Measurements from ENCODE around the gene ADARB2. TPM values are rescaled to one million over a fixed set of nuclear protein-coding genes. Genes with fewer than 3 reads are reported as not detected.

Gene ADARB2
- total and polyA plus RNA-seq, 2 experiments from 2014 or later, result 1.6 to 3.1 TPM

- no peaks in the 10 kb centered on the region for H3K27me3 ChIP-seq
- H3K36me3 ChIP-seq, result no peaks in the 10 kb centered on the region
- H3K4me1 ChIP-seq (ENCODE audit: low read depth), result peaks cover 4% of the 10 kb centered on the region
- no peak overlapping the region for H3K27ac ChIP-seq
- no peak overlapping the region for H3K4me3 ChIP-seq
- no peaks in the 10 kb centered on the region for H3K9me3 ChIP-seq (ENCODE audit: low read depth)
- DNase-seq (ENCODE audit: low read depth in 1 of 2, low spot score in 1 of 2), result no peak
- TF ChIP-seq, protein P1, sequence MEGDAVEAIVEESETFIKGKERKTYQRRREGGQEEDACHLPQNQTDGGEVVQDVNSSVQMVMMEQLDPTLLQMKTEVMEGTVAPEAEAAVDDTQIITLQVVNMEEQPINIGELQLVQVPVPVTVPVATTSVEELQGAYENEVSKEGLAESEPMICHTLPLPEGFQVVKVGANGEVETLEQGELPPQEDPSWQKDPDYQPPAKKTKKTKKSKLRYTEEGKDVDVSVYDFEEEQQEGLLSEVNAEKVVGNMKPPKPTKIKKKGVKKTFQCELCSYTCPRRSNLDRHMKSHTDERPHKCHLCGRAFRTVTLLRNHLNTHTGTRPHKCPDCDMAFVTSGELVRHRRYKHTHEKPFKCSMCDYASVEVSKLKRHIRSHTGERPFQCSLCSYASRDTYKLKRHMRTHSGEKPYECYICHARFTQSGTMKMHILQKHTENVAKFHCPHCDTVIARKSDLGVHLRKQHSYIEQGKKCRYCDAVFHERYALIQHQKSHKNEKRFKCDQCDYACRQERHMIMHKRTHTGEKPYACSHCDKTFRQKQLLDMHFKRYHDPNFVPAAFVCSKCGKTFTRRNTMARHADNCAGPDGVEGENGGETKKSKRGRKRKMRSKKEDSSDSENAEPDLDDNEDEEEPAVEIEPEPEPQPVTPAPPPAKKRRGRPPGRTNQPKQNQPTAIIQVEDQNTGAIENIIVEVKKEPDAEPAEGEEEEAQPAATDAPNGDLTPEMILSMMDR (IDR thresholded peaks at IDR 0.05; ENCODE audit: low read depth, low read length), result no peak
Measured at GRCh38 chr10:1361411-1362105, 375.8 kb downstream of the ADARB2 start.

GRCh38 chr10:1360558-1361164 lies 376.7 kb downstream of the ADARB2 start:
- Histone ChIP-seq H3K36me3 (no peaks in the 10 kb centered on the region), H3K9me3 (ENCODE audit: low read depth) (no peaks in the 10 kb centered on the region), H3K4me3 (no peak overlapping the region), H3K4me1 (ENCODE audit: low read depth) (peaks cover 4% of the 10 kb centered on the region), H3K27me3 (no peaks in the 10 kb centered on the region), H3K27ac (no peak overlapping the region)
- TF ChIP-seq, protein P1 (IDR thresholded peaks at IDR 0.05; ENCODE audit: low read depth, low read length), result no peak
- DNase-seq (ENCODE audit: low read depth in 1 of 2, low spot score in 1 of 2), result peak in 1 of 2 donors; percentile 17

- no peak for DNase-seq (ENCODE audit: low read depth in 1 of 2, low spot score in 1 of 2)
- H3K4me1 ChIP-seq (ENCODE audit: low read depth), result peaks cover 4% of the 10 kb centered on the region
- TF ChIP-seq, protein P1 (IDR thresholded peaks at IDR 0.05; ENCODE audit: low read depth, low read length), result no peak
Measured at GRCh38 chr10:1360011-1360557, 377.2 kb downstream of the ADARB2 start.

DNA sequence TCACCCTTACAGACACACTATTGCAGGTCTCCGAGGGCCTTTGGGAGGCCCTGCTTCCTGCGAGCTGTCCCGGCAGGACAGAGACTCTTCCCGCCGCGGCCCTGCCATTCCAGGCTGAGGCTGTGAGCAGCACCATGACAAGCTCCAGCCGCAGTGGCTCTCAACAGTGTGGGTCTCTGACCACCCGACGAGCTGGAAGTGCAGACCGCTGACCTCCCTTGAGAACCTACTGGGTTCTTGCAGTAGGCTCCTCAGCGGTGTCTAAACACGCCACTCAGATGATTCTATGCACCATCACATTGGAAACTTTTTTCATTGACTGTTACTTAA lies 377.7 kb downstream of the ADARB2 start:
- TF ChIP-seq, protein P1 (IDR thresholded peaks at IDR 0.05; ENCODE audit: low read depth, low read length), result no peak

More at GRCh38 chr10:1360011-1360557, 377.2 kb downstream of the ADARB2 start:
- H3K4me3 ChIP-seq, result no peak overlapping the region
- no peak overlapping the region for H3K27ac ChIP-seq
- H3K36me3 ChIP-seq, result no peaks in the 10 kb centered on the region
- no peaks in the 10 kb centered on the region for H3K9me3 ChIP-seq (ENCODE audit: low read depth)
- H3K27me3 ChIP-seq, result no peaks in the 10 kb centered on the region

DNA sequence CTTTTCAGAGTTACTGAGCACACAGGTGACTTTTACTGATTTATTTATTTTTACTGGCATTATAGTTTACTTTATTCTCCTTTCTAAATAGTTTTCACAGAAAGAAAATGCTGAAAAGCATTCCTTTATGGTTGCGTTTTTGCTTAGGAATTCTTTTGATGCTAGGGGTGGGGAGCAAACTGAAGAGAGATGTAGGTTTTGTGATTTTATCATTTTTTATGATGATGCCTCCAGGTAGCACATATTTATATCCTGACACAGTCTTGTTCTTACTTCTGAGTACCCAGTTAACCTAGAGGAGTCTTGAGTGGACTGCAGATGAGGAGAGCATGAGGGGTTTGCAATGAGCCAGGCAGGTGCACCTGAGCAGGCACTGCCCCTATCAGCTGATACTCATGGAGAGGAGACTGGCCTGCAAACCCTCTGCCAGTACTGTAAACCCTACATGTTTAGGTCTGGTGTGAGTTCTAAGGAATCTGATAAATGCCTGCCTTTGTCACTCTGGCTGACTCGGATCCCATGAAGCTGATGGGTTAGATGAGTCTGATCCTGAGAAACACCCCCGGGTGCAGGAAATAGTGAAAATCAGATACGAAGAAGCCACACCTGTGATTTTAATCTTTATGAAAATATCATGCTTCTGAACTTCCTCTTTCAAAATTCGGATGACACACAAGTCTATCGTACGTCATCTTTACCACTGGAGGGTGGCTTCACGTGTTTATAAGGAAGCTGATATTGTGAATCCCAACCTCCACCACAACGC lies 378.3 kb downstream of the ADARB2 start:
- TF ChIP-seq, protein P1 (IDR thresholded peaks at IDR 0.05; ENCODE audit: low read depth, low read length), result no peak
- Histone ChIP-seq H3K36me3 (no peaks in the 10 kb centered on the region), H3K4me1 (ENCODE audit: low read depth) (peaks cover 4% of the 10 kb centered on the region), H3K4me3 (no peak overlapping the region), H3K27ac (no peak overlapping the region), H3K9me3 (ENCODE audit: low read depth) (no peaks in the 10 kb centered on the region), H3K27me3 (no peaks in the 10 kb centered on the region)
- no peak for DNase-seq (ENCODE audit: low read depth in 1 of 2, low spot score in 1 of 2)

More for the DNA sequence above, 377.7 kb downstream of the ADARB2 start:
- Histone ChIP-seq H3K27ac (no peak overlapping the region), H3K4me1 (ENCODE audit: low read depth) (peaks cover 4% of the 10 kb centered on the region), H3K9me3 (ENCODE audit: low read depth) (no peaks in the 10 kb centered on the region), H3K27me3 (no peaks in the 10 kb centered on the region), H3K4me3 (no peak overlapping the region), H3K36me3 (no peaks in the 10 kb centered on the region)
- DNase-seq (ENCODE audit: low read depth in 1 of 2, low spot score in 1 of 2), result no peak
